WERI-Rb-1 (cell line): ENCODE measurements around the gene BIRC7.

ENCODE experiments used
- DNase-seq: peaks from one replicate; pipeline ENCODE4 v3.0.0-alpha.2; 2020
- H3K27ac ChIP-seq: fragments of 250-450 bp; sonication (Bioruptor Pico); 2 replicates; pipeline ENCODE4 v1.5.1; 2020; ENCODE audit warnings: mild to moderate bottlenecking, moderate library complexity
- H3K27me3 ChIP-seq: fragments of 250-450 bp; sonication (Bioruptor Pico); 2 replicates; pipeline ENCODE4 v1.5.1; 2021; ENCODE audit warnings: mild to moderate bottlenecking, low read depth, moderate library complexity; ENCODE audit not compliant: insufficient read depth, severe bottlenecking
- H3K36me3 ChIP-seq: fragments of 250-450 bp; sonication (Bioruptor Pico); 2 replicates; pipeline ENCODE4 v1.5.1; 2020; ENCODE audit warnings: mild to moderate bottlenecking, moderate library complexity
- H3K4me3 ChIP-seq: 2 replicates; pipeline ENCODE4 v1.5.1; 2011; ENCODE audit warnings: low read depth, mild to moderate bottlenecking, control low read depth, low read length
- H3K9me3 ChIP-seq: fragments of 250-450 bp; sonication (Bioruptor Pico); 2 replicates; pipeline ENCODE4 v1.5.1; 2021; ENCODE audit warnings: mild to moderate bottlenecking, moderate library complexity; ENCODE audit not compliant: severe bottlenecking
- TF ChIP-seq, protein P1 (sequence below): IDR thresholded peaks from 2 replicates; pipeline ENCODE4 v1.5.1; 2011; ENCODE audit warnings: low read depth, mild to moderate bottlenecking, control low read depth, inconsistent platforms, low read length

The BIRC7 gene

DNA sequence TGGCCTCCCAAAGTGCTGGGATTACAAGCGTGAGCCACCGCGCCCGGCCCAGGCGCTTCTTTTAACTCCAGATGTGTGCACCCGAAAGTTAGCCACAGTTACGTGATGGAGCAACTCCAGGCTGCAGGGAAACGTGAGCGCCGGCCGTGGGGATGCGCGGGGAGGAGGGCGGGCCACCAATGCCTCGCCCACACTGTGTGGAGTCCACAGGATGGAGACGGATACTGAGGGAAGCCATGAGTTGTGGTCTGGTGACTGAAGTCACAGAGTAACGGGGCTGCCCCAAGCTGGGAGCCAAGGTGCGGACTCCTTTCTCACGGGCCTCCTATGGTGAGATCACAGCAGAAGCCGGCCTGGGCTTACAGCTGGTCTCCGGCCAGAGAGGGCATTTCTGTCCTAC lies 43.0 kb upstream of the BIRC7 start:
- TF ChIP-seq, protein P1, sequence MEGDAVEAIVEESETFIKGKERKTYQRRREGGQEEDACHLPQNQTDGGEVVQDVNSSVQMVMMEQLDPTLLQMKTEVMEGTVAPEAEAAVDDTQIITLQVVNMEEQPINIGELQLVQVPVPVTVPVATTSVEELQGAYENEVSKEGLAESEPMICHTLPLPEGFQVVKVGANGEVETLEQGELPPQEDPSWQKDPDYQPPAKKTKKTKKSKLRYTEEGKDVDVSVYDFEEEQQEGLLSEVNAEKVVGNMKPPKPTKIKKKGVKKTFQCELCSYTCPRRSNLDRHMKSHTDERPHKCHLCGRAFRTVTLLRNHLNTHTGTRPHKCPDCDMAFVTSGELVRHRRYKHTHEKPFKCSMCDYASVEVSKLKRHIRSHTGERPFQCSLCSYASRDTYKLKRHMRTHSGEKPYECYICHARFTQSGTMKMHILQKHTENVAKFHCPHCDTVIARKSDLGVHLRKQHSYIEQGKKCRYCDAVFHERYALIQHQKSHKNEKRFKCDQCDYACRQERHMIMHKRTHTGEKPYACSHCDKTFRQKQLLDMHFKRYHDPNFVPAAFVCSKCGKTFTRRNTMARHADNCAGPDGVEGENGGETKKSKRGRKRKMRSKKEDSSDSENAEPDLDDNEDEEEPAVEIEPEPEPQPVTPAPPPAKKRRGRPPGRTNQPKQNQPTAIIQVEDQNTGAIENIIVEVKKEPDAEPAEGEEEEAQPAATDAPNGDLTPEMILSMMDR: no peak

DNA sequence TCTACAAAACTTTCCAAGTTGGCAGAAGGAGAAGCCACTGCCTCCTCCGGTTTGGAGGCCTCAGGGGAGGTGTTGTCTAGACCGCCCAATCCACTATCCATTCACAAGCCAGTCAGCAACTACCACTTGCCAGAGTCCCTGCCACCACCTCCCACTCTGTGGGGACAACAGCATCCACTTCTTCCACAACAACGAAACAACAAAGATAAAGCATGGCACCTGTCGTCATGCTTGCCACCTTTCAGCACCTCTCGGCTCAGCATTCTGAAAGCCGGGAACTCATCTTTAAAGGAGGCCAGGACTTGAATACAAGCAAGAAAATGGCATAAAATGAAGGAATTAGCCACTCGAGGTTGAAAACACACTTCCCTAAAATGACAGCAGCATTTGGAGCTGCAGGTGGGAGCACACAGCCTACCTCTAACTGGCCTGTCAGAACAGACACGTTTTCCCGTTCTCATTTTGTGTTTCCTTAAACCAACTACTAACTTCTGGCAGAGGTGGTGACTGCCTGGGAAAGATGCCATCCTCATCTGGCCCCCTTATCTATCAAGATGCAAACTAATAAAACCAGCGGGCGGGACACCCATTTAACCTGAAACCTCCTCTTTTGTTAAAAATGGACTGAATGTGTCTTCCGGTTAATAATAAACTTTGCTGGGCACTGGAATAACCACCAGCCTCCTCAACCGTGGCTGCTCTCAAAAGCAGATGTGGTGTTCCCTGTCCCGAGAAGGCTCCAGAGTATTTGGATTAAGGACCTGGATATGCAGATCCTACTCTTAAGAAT lies 41.5 kb upstream of the BIRC7 start:
- TF ChIP-seq, protein P1: no peak
- Histone ChIP-seq H3K27me3 (no peaks in the 10 kb centered on the region), H3K36me3 (peaks cover 33% of the 10 kb centered on the region), H3K9me3 (no peaks in the 10 kb centered on the region), H3K27ac (no peak overlapping the region), H3K4me3 (no peak overlapping the region)
- no peak for DNase-seq

More for the DNA sequence above, 43.0 kb upstream of the BIRC7 start:
- DNase-seq: no peak
- H3K27ac ChIP-seq: no peak overlapping the region
- H3K27me3 ChIP-seq: no peaks in the 10 kb centered on the region
- no peak overlapping the region for H3K4me3 ChIP-seq
- H3K9me3 ChIP-seq: no peaks in the 10 kb centered on the region
- H3K36me3 ChIP-seq: peaks cover 26% of the 10 kb centered on the region

DNA sequence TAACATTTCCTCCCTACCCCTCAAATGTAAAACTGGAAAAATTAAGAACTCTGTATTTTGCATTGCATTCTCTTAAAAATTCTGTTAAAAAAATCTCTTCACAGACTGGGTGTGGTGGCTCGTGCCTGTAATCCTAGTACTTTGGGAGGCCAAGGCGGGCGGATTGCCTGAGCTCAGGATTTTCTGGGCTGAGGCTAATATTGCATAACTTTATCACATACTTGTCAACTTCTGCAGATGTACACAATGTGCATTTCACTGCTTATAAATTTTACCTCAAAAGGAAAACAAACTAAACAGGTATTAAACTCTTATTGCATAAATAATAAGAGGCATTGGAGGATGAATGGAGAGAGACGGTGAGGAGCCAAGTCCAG lies 40.9 kb upstream of the BIRC7 start:
- Histone ChIP-seq H3K27me3 (no peaks in the 10 kb centered on the region), H3K36me3 (peaks cover 36% of the 10 kb centered on the region), H3K9me3 (no peaks in the 10 kb centered on the region), H3K27ac (no peak overlapping the region), H3K4me3 (no peak overlapping the region)
- DNase-seq: no peak
- TF ChIP-seq, protein P1: no peak

DNA sequence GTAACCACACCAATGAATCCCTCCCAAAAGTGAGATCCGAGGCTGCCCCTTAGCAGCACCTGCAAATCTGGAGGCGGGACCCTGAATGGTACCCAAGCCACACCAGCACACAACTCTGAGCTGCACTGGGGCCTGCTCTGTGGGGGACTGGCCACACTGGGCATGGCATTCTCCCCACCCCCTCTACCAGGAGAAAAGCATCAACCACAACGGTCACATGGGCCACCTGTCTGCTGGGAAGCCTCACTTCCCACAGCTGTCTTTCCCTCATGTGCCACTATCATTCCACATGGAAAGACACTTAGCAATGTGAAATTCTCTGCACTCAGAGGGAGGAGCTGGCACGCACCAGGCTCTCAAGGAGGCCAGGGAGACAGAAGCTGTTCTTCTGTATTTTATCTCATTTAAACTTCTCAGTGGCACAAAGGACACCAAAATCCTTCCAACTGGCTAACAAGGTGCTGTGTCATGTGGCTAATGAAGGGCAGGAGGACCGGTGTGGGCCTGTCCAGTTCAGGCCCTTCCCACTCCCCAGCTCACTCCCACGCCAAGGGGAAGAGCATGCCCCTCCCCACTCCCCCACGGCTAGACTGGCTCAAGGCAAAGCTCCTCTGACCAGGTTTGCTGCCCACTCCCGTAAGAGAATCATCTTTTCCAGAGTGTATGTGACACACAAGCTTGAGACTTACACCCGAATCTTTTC lies 38.8 kb upstream of the BIRC7 start:
- no peak overlapping the region for H3K27ac ChIP-seq
- peaks cover 55% of the 10 kb centered on the region for H3K36me3 ChIP-seq
- no peaks in the 10 kb centered on the region for H3K9me3 ChIP-seq
- TF ChIP-seq, protein P1: no peak
- no peak overlapping the region for H3K4me3 ChIP-seq
- DNase-seq: no peak
- no peaks in the 10 kb centered on the region for H3K27me3 ChIP-seq

DNA sequence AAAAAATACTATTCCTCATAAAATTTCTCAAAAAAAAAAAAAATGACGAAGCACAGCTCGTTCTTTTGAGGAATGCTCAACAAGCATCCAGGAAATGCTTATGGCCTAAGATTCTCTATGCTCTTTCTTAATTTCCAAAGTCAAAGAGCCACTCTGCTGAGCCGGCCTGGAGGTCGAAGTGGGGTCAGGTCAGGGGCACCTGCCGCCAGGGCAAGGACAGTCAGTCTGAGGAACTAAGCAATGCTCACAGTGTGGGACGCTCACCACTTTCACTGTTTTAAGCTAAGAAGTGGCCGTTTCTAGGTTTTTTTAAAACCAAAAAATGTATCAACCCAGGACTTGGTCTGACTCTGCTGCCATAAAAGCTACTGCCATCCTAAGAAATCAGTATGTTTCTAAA lies 37.1 kb upstream of the BIRC7 start:
- Histone ChIP-seq H3K4me3 (no peak overlapping the region), H3K9me3 (no peaks in the 10 kb centered on the region), H3K36me3 (peaks cover 72% of the 10 kb centered on the region), H3K27me3 (no peaks in the 10 kb centered on the region), H3K27ac (no peak overlapping the region)
- TF ChIP-seq, protein P1: no peak
- no peak for DNase-seq
